ENCODE measurements around the gene SNX17.

- no peak for TF ChIP-seq CTCF (conservative IDR thresholded peaks at IDR 0.05 in 1 of 2, IDR thresholded peaks at IDR 0.05 in 1 of 2; ENCODE audit: low read depth in 1 of 2, low read length in 2 of 2)
- TF ChIP-seq EZH2 (IDR thresholded peaks at IDR 0.05; ENCODE audit: low read length, missing control alignments): no peak
Observed at GRCh38 chr2:27354597-27354927, 15.9 kb upstream of the SNX17 start.
